ENCODE results near the gene GCGR. TPM values are rescaled to one million over a fixed set of nuclear protein-coding genes. Genes with fewer than 3 reads are reported as not detected.

GCGR gene
- total RNA-seq, 1 donor from 2014 or later, result 0.74 TPM

GRCh38 chr17:81824595-81824994 is 20.6 kb downstream of the GCGR start:
- H3K4me3 Mint-ChIP-seq, result no peak overlapping the region
- H3K36me3 Mint-ChIP-seq, result peaks cover 2% of the 10 kb centered on the region
- H3K4me1 Mint-ChIP-seq, result peaks cover 2% of the 10 kb centered on the region
- TF ChIP-seq CTCF (IDR thresholded peaks at IDR 0.05; ENCODE audit: unreplicated experiment), result no peak
- no peak for DNase-seq (ENCODE audit: low spot score in 2 of 2, unreplicated experiment in 2 of 2)
- no peak overlapping the region for H3K27ac Mint-ChIP-seq
- no peaks in the 10 kb centered on the region for H3K27me3 Mint-ChIP-seq (ENCODE audit: low read depth)
- no peaks in the 10 kb centered on the region for H3K9me3 Mint-ChIP-seq

GRCh38 chr17:81825841-81826466 is 22.0 kb downstream of the GCGR start:
- Mint-ChIP-seq H3K9me3 (no peaks in the 10 kb centered on the region), H3K27ac (no peak overlapping the region), H3K27me3 (ENCODE audit: low read depth) (no peaks in the 10 kb centered on the region), H3K4me1 (peaks cover 5% of the 10 kb centered on the region), H3K4me3 (no peak overlapping the region), H3K36me3 (peaks cover 2% of the 10 kb centered on the region)
- no peak for DNase-seq (ENCODE audit: low spot score in 2 of 2, unreplicated experiment in 2 of 2)
- no peak for TF ChIP-seq CTCF (IDR thresholded peaks at IDR 0.05; ENCODE audit: unreplicated experiment)

- H3K27ac Mint-ChIP-seq, result no peak overlapping the region
- no peaks in the 10 kb centered on the region for H3K36me3 Mint-ChIP-seq
- H3K4me3 Mint-ChIP-seq, result no peak overlapping the region
- no peak for TF ChIP-seq CTCF (IDR thresholded peaks at IDR 0.05; ENCODE audit: unreplicated experiment)
- no peak for DNase-seq (ENCODE audit: low spot score in 2 of 2, unreplicated experiment in 2 of 2)
- H3K27me3 Mint-ChIP-seq (ENCODE audit: low read depth), result no peaks in the 10 kb centered on the region
- no peaks in the 10 kb centered on the region for H3K9me3 Mint-ChIP-seq
- peaks cover 16% of the 10 kb centered on the region for H3K4me1 Mint-ChIP-seq
Measured at GRCh38 chr17:81828656-81829055, 24.7 kb downstream of the GCGR start.

GRCh38 chr17:81829858-81830257 is 25.9 kb downstream of the GCGR start:
- no peak for DNase-seq (ENCODE audit: low spot score in 2 of 2, unreplicated experiment in 2 of 2)
- peaks cover 19% of the 10 kb centered on the region for H3K4me1 Mint-ChIP-seq
- TF ChIP-seq CTCF (IDR thresholded peaks at IDR 0.05; ENCODE audit: unreplicated experiment), result no peak
- no peaks in the 10 kb centered on the region for H3K27me3 Mint-ChIP-seq (ENCODE audit: low read depth)
- no peaks in the 10 kb centered on the region for H3K9me3 Mint-ChIP-seq
- no peak overlapping the region for H3K4me3 Mint-ChIP-seq
- no peaks in the 10 kb centered on the region for H3K36me3 Mint-ChIP-seq
- H3K27ac Mint-ChIP-seq, result peak overlapping the region; percentile 51

- no peak for TF ChIP-seq CTCF (IDR thresholded peaks at IDR 0.05; ENCODE audit: unreplicated experiment)
- Mint-ChIP-seq H3K4me1 (peaks cover 19% of the 10 kb centered on the region), H3K36me3 (no peaks in the 10 kb centered on the region), H3K9me3 (no peaks in the 10 kb centered on the region), H3K4me3 (peak overlapping the region; percentile 88), H3K27ac (peak overlapping the region; percentile 95), H3K27me3 (ENCODE audit: low read depth) (no peaks in the 10 kb centered on the region)
- DNase-seq (ENCODE audit: low spot score in 2 of 2, unreplicated experiment in 2 of 2), result no peak
Measured at GRCh38 chr17:81831563-81831956, 27.6 kb downstream of the GCGR start.

All from mesothelial cell of epicardium (in vitro differentiated cells).